Stimulated activated CD8-positive, alpha-beta memory T cell treated with anti-CD3 and anti-CD28 coated beads, Interleukin-15, amount 100 ng/mL, for 24 hours (primary cell): ENCODE results near the gene GRIN2A.

Source experiments
- DNase-seq: peaks from one replicate; pipeline ENCODE4 v3.0.0-alpha.2; 2020; ENCODE audit warnings: low read depth

Gene GRIN2A

GRCh38 chr16:10085078-10085798 is 97.0 kb downstream of the GRIN2A start:
- no peak for DNase-seq

GRCh38 chr16:10083301-10083700 is 98.9 kb downstream of the GRIN2A start:
- DNase-seq, result no peak

DNA sequence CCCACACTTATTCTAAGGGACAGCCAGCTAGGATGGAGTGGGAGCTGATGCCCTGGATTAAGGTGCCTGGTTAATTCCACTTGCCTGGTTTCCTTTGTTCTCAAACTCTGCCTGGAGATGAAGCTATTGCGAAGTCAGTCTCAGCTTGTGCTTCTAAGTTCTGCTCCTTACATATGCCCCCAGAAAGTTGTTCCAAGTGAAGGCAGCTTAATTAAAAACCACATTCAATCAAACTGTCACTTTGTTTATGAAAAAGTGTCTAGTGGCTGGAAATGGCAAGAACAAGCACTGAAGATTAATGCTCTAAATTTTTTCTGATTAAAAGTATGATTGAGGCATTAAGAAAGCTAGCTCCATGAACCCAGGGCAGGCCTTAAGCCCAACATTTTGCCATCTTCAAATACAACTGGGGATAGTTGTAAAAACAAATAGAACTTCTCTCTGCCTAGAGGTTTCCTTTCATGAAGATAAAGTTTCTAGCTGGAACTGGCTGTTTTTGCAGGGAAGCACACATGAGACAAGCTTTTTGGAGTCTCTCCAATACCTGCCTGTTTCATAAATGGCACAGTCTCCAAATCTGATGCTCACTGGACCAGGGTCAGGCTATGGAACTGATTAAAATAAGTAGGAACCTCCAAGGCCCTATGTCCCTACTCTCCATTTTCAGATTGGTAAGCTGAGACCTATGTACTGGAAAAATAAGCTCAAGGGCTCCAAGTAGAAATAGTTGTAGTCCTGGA is 100.9 kb downstream of the GRIN2A start:
- no peak for DNase-seq

GRCh38 chr16:10080051-10080772 is 102.0 kb downstream of the GRIN2A start:
- DNase-seq, result no peak

- DNase-seq, result no peak
Observed at GRCh38 chr16:10078541-10078949, 103.7 kb downstream of the GRIN2A start.

DNA sequence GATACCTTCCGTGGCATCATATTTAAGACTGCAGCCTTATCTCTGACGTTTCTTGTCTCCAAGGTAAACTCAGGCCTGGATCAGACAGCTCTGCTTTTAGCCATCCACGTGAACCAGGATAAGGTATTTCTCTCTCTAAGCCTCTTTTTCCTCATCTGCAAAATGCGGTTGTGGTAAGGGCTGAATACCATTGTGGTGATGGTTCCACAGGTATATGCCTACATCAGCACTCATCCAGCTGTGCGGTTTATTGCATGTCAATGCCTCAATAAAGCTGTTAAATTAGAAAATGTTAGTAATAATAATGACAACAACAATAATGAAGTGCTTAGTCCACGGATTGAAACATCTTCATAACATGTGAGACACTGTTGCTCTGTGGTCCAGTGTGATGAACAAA is 104.4 kb downstream of the GRIN2A start:
- no peak for DNase-seq

DNA sequence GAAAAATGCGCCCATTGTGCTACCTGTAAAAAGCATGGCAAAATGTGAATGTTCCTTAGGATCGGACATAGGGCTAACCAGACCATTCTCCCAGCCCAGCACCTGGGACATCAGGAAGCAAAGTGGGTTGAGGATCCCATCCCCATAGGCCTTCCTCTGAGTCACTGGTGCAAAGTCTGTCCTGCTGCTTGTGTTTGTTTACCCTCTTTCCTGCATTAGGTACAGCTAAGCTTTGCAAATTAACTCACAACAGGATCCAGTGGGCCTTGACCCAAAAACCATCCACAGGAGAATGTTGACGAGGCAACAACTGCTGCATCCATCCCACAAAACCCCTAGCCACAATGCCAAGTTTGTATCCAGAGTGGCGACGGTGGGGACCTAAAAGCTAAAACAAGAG is 106.2 kb downstream of the GRIN2A start:
- no peak for DNase-seq

GRCh38 chr16:10070591-10070990 is 111.6 kb downstream of the GRIN2A start:
- DNase-seq, result no peak

DNA sequence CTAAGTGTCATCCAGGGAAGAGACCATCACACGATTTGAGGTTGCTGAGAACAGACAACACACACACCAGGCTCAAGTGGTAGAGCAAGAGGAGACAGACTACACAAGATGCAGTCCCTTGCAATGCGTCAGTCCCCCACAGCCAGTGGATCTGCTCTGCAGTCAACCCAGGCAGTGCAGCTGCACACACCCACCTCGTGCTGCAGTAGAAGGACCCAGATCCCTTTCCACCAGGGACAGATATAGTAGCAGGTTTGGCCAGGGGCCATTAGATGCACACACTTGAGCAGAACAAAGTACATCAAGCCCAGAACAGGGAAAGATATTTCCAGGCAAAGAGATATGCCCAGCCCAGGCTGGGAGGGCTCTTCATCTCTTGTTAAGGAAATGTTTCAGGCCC is 112.9 kb downstream of the GRIN2A start:
- no peak for DNase-seq

DNA sequence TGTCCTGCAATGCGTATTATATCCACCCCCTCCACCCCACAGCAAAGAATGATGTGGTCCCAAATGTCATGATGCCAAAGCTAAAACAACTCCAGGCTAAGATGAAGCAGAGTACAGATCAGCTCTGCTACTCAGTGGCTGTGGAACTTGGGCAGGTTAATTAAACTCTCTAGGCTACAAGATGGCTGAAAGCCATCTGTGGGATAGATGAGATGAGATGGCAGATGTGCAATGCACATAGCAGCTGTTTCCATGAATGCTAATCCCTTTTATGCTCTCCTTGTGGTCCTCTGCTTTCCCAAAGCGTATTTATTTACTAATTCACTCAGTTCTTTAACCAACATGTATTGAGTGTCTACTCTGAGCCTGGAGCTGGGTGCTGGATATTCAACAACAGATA is 114.4 kb downstream of the GRIN2A start:
- no peak for DNase-seq

- no peak for DNase-seq
Observed at GRCh38 chr16:10067406-10067805, 114.8 kb downstream of the GRIN2A start.

DNA sequence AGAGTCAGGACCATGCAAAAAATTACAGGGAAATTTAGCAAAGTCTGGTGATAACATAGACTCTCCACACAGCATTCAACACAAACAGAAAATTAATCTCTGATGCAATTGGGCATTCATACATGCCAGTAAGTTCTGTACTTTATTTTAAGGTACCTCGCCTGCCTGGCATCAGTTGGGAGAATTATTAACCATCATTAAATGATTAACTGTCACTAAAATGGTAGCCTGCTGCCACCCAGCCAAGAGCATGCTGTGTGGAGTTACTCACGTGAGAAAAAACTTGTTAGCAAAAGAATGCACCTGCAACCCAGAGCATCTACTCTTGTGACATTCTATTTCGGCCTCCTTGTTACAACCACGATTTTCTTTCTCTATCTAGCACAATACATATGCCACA is 117.2 kb downstream of the GRIN2A start:
- DNase-seq, result no peak

DNA sequence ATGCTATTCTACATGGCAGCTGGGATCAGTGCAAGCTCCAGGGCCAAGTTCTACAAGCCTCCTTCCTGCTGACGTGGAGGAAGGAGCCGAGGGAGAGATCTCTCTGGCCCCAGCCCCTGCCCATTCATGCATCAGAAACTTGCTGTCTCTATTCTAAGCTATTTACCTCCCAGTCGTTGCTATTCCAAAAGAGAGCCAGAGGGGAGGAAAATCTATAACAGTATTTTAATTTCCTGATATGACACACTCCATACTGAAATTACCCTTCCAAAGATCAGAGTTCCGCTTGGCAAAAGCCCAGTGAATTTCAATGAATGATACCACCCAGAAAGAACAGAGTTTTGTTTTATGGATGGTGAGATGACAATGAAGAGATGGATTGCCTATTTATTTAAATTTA is 133.4 kb downstream of the GRIN2A start:
- DNase-seq, result no peak

DNA sequence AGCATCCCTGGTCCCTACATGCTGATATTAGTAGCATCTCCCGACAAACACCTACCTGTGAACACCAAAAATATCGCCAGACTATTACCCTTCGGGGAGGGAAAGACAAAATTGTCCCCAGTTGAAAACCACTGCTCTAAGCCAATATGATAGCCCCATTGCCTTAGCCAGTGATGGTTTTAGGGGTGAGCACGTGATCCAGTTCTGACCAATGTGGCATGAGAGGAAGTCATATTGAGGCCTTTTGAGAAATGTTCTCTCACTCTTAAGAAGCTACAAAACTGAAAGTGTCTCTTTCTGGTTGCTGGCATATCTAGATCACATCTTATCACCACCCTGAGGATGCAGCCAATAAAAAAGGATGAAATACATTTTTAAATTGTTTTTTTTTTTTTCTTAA is 136.3 kb downstream of the GRIN2A start:
- DNase-seq, result no peak

GRCh38 chr16:10045291-10045775 is 136.9 kb downstream of the GRIN2A start:
- DNase-seq, result no peak

DNA sequence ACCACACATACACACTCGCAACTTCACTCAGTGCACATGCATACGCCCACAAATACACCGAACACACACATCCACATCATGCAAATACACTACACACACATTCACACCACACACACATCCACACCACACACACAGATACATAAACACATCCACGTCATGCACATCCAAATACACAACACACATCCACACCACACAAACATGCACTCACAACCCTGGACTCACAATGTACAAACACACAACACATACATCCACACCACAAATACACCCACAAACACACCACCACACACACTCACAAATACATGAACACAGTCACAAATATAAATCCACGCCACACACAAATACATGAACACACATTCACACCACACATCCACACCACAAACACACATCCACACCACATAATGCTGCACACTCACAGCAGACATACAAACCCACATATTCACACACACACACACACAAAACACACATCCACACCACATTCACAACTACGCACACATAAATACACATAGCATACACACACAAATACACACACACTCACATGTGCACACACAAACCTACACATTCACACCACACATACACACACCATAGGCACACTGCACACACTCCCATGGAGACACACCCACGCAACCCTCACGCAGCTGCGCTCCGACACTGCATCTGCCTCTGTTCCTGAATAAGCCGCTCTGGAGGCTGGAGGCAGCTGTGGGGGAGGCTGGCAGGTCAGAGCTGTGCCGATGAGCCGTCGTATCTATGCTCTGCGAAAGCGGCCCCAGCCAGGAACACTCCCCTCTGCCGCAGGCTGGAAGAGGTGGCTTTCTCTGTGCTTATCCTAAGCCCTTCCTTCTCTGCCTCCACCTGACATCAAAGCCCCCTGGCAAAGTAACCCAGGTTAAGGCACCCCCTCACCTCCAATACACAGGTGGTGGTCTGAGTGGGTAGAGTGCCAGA is 141.8 kb downstream of the GRIN2A start:
- no peak for DNase-seq

- DNase-seq, result no peak
Observed at GRCh38 chr16:10039220-10040096, 142.8 kb downstream of the GRIN2A start.

DNA sequence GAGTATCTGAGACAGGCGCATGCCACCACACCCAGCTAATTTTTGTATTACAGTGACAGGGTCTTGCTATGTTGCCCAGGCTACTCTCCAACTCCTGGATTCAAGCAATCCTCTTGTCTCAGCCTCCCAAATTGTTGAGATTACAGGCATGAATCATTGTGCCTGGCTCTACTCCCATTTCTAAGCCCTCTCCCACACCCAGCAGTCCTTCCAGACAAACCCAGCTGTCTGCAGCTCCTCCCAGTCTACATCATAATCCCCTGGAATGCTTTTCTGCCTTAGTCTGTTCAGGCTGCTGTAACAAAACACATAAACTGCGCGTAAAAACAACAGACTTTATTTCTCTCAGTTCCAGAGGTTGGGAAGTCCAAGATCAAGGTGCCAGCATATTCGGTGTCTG is 144.5 kb downstream of the GRIN2A start:
- no peak for DNase-seq

DNA sequence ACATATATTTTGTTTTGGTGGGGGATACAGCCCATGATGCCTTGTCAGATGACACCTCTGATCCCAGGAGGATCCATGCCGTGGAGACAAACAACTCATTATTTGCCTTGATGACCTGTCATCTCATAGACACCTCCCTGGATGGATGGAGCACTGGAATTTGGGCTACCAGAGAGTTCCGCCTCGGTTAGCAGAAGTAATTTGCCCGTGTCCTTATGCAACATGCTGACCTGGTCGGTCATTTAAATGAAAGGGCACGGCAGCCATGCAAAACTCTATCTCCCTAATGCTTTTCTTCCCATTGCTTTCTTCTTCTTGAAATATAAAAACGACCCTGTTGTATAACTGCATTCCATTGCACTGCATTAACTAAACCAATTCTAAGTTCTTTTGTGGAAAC is 145.3 kb downstream of the GRIN2A start:
- DNase-seq, result no peak

- DNase-seq, result no peak
Observed at GRCh38 chr16:10033556-10033955, 148.7 kb downstream of the GRIN2A start.

DNA sequence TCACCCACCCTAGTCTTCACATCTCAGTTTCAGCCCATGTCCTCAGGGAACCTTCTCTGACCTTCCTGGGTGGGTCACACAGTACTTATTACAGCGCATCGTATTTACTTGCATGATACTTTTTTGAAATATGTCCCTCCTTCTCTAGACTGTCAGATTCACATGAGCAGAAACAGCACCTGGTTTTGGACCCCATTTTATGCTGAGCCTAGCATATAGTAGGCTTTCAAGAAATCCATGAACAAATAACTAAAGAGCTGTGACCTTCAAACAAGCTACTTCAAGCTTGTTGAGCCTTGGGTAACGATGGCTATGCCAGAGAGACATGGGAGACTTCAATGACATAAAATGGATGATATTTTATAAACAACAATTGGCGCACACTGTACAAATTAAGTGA is 150.3 kb downstream of the GRIN2A start:
- DNase-seq, result no peak
